ENCODE measurements around the gene HELZ2. TPM values are rescaled to one million over a fixed set of nuclear protein-coding genes. Genes with fewer than 3 reads are reported as not detected.

HELZ2 gene
- total RNA-seq, 1 experiment from 2014 or later = 27.5 TPM

DNA sequence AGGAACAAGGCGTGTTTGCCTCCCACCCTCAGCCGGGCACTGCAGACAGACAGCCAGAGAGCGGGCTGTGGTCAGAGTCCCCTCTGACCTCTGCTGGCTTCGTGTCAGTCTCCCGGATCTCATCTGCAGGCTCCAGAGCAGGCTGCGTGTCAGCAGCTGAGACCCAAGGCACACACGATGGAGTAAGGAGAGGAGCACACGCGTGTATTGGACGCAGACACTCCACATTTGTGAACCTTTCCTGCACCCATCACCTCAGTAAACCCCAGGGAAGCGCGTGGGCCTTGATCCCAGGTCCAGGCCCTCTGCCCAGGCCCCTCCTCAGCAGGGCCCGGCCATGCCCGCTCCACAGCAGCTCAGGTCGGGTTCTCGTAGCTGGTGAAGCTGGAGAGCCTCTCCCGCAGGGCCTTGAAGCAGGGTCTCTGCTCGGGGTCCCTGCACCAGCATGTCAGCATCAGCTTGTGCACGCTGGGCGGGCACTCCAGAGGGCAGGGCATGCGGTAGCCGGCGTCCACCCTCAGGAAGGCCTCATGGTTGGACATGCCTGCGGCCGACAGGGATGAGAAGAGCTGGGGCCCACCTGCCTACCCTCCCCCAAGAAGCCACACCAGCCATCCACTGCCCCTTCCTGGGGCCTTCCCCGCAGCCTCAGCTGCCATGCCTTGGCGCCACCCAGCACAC is 44.7 kb downstream of the HELZ2 start (continued):
- TF ChIP-seq NFYB (CRISPR knock-in tag; conservative IDR thresholded peaks at IDR 0.05; ENCODE audit: low read depth) = no peak

- POLR2A ChIA-PET = interaction anchor here (1.3 kb wide), 1 partner anchor 30 kb away, joined by 3 read pairs; no protein-coding TSS in a partner anchor
- TF ChIP-seq ZBTB21 (CRISPR knock-in tag; IDR thresholded peaks at IDR 0.05; ENCODE audit: borderline replicate concordance) = no peak
- TF ChIP-seq CDX4 (CRISPR knock-in tag; IDR thresholded peaks at IDR 0.05; ENCODE audit: borderline replicate concordance) = no peak
- TF ChIP-seq, protein P1, sequence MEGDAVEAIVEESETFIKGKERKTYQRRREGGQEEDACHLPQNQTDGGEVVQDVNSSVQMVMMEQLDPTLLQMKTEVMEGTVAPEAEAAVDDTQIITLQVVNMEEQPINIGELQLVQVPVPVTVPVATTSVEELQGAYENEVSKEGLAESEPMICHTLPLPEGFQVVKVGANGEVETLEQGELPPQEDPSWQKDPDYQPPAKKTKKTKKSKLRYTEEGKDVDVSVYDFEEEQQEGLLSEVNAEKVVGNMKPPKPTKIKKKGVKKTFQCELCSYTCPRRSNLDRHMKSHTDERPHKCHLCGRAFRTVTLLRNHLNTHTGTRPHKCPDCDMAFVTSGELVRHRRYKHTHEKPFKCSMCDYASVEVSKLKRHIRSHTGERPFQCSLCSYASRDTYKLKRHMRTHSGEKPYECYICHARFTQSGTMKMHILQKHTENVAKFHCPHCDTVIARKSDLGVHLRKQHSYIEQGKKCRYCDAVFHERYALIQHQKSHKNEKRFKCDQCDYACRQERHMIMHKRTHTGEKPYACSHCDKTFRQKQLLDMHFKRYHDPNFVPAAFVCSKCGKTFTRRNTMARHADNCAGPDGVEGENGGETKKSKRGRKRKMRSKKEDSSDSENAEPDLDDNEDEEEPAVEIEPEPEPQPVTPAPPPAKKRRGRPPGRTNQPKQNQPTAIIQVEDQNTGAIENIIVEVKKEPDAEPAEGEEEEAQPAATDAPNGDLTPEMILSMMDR (IDR thresholded peaks at IDR 0.05) = no peak
- no peak for TF ChIP-seq ZSCAN18 (CRISPR knock-in tag; IDR thresholded peaks at IDR 0.05)
- TF ChIP-seq SOX15 (CRISPR knock-in tag; IDR thresholded peaks at IDR 0.05) = no peak
- TF ChIP-seq, protein P2, sequence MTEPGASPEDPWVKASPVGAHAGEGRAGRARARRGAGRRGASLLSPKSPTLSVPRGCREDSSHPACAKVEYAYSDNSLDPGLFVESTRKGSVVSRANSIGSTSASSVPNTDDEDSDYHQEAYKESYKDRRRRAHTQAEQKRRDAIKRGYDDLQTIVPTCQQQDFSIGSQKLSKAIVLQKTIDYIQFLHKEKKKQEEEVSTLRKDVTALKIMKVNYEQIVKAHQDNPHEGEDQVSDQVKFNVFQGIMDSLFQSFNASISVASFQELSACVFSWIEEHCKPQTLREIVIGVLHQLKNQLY (CRISPR knock-in tag; IDR thresholded peaks at IDR 0.05) = no peak
- no peak for TF ChIP-seq SMAD3 (CRISPR knock-in tag; IDR thresholded peaks at IDR 0.05; ENCODE audit: borderline replicate concordance)
- TF ChIP-seq RELA (CRISPR knock-in tag; IDR thresholded peaks at IDR 0.05; ENCODE audit: borderline replicate concordance) = no peak
- TF ChIP-seq, protein P3, sequence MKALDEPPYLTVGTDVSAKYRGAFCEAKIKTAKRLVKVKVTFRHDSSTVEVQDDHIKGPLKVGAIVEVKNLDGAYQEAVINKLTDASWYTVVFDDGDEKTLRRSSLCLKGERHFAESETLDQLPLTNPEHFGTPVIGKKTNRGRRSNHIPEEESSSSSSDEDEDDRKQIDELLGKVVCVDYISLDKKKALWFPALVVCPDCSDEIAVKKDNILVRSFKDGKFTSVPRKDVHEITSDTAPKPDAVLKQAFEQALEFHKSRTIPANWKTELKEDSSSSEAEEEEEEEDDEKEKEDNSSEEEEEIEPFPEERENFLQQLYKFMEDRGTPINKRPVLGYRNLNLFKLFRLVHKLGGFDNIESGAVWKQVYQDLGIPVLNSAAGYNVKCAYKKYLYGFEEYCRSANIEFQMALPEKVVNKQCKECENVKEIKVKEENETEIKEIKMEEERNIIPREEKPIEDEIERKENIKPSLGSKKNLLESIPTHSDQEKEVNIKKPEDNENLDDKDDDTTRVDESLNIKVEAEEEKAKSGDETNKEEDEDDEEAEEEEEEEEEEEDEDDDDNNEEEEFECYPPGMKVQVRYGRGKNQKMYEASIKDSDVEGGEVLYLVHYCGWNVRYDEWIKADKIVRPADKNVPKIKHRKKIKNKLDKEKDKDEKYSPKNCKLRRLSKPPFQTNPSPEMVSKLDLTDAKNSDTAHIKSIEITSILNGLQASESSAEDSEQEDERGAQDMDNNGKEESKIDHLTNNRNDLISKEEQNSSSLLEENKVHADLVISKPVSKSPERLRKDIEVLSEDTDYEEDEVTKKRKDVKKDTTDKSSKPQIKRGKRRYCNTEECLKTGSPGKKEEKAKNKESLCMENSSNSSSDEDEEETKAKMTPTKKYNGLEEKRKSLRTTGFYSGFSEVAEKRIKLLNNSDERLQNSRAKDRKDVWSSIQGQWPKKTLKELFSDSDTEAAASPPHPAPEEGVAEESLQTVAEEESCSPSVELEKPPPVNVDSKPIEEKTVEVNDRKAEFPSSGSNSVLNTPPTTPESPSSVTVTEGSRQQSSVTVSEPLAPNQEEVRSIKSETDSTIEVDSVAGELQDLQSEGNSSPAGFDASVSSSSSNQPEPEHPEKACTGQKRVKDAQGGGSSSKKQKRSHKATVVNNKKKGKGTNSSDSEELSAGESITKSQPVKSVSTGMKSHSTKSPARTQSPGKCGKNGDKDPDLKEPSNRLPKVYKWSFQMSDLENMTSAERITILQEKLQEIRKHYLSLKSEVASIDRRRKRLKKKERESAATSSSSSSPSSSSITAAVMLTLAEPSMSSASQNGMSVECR (CRISPR knock-in tag; IDR thresholded peaks at IDR 0.05; ENCODE audit: borderline replicate concordance) = no peak
- TF ChIP-seq ZNF317 (CRISPR knock-in tag; IDR thresholded peaks at IDR 0.05; ENCODE audit: borderline replicate concordance, low read depth) = no peak
- no peak for TF ChIP-seq ZNF232 (CRISPR knock-in tag; IDR thresholded peaks at IDR 0.05)
- TF ChIP-seq ERG (CRISPR knock-in tag; IDR thresholded peaks at IDR 0.05) = no peak
- TF ChIP-seq MAX (CRISPR knock-in tag; IDR thresholded peaks at IDR 0.05) = no peak
- TF ChIP-seq, protein P4, sequence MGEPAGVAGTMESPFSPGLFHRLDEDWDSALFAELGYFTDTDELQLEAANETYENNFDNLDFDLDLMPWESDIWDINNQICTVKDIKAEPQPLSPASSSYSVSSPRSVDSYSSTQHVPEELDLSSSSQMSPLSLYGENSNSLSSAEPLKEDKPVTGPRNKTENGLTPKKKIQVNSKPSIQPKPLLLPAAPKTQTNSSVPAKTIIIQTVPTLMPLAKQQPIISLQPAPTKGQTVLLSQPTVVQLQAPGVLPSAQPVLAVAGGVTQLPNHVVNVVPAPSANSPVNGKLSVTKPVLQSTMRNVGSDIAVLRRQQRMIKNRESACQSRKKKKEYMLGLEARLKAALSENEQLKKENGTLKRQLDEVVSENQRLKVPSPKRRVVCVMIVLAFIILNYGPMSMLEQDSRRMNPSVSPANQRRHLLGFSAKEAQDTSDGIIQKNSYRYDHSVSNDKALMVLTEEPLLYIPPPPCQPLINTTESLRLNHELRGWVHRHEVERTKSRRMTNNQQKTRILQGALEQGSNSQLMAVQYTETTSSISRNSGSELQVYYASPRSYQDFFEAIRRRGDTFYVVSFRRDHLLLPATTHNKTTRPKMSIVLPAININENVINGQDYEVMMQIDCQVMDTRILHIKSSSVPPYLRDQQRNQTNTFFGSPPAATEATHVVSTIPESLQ (CRISPR knock-in tag; IDR thresholded peaks at IDR 0.05) = no peak
- TF ChIP-seq, protein P5, sequence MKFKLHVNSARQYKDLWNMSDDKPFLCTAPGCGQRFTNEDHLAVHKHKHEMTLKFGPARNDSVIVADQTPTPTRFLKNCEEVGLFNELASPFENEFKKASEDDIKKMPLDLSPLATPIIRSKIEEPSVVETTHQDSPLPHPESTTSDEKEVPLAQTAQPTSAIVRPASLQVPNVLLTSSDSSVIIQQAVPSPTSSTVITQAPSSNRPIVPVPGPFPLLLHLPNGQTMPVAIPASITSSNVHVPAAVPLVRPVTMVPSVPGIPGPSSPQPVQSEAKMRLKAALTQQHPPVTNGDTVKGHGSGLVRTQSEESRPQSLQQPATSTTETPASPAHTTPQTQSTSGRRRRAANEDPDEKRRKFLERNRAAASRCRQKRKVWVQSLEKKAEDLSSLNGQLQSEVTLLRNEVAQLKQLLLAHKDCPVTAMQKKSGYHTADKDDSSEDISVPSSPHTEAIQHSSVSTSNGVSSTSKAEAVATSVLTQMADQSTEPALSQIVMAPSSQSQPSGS (CRISPR knock-in tag; IDR thresholded peaks at IDR 0.05; ENCODE audit: borderline replicate concordance, low read depth) = no peak
- no peak for ATAC-seq
- H3K9me3 Mint-ChIP-seq = peaks cover 8% of the 10 kb centered on the region; the same call in 1 of the 2 replicates
- H3K4me1 Mint-ChIP-seq = no peaks in the 10 kb centered on the region
- H3K27ac Mint-ChIP-seq = no peak overlapping the region
- no peak for DNase-seq (ENCODE audit: low spot score)
- peaks cover 19% of the 10 kb centered on the region for H3K36me3 Mint-ChIP-seq
- CTCF ChIA-PET = interaction anchor here (0.7 to 2.4 kb wide), 4 partner anchors 11 to 337 kb away, joined by 3 to 8 read pairs (median 4); no protein-coding TSS in a partner anchor
- H3K27me3 Mint-ChIP-seq (ENCODE audit: low read depth) = peaks cover 3% of the 10 kb centered on the region; the same call in 1 of the 2 replicates
- no peak overlapping the region for H3K4me3 Mint-ChIP-seq
Measured at GRCh38 chr20:63527184-63527583, 46.9 kb downstream of the HELZ2 start.
